T-helper 1 cell treated with Interleukin-12 subunit alpha and Interleukin-12 subunit beta and Interleukin-4 antibody, amounts not matched to agents 30 ng/mL and 1 ng/mL, for 36 hours (primary cell): Measurements from ENCODE around the gene LIX1. TPM values are rescaled to one million over a fixed set of nuclear protein-coding genes. Genes with fewer than 3 reads are reported as not detected.

ENCODE experiments used
- intact Hi-C: fragments of 100-400 bp; cut with micrococcal nuclease; formaldehyde crosslinking; loops from one replicate; pipeline ENCODE4 v1.15.1; 2024
- total RNA-seq: library from RNA; stranded (reverse); gene quantifications from 2 replicates; pipeline ENCODE4 v1.2.3, GENCODE V29; 2022

LIX1 gene
- total RNA-seq, 1 donor from 2014 or later = not detected

DNA sequence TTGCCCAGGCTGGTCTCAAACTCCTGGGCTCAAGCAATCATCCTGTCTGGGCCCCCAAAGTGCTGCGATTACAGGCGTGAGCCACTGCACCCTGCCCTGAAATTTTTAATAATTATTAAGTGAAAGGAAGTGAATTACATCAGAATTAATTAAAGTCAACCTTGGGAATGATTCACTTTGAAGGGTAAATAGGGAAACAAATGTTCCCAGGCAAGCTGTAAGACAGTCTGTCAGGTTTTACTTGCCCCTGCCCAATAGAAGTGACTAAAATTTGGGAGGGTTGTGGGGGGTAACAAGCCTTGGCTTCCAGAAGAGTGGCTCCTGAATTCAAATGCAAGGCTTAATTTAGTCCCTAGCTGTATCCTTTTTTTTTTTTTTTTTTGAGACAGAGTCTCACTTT, 1.3 kb upstream of the LIX1 start:
- intact Hi-C loops = loop anchor here (5.0 kb wide), 2 partner anchors 121 to 531 kb away; no protein-coding TSS in a partner anchor

DNA sequence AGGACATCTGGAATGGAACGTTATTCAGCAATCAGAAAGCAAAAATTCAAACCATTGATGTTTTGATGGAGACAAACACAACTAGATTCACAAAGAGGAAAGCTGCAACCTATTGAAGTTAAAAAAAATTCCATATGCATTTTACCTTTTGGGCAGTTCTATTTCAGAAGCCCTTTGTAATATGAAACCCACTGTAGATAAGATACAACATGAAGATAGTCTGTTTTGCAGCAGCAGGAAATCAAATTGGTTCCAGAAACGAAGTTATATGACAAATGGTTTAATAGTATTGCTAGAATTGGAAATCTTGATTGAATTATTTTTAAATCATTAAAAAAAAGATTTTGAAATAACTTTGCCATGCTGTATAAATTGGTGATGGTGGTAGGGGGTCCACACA, 872 bp downstream of the LIX1 start:
- intact Hi-C loops = loop anchor here (5.0 kb wide), 2 partner anchors 119 to 529 kb away; no protein-coding TSS in a partner anchor

DNA sequence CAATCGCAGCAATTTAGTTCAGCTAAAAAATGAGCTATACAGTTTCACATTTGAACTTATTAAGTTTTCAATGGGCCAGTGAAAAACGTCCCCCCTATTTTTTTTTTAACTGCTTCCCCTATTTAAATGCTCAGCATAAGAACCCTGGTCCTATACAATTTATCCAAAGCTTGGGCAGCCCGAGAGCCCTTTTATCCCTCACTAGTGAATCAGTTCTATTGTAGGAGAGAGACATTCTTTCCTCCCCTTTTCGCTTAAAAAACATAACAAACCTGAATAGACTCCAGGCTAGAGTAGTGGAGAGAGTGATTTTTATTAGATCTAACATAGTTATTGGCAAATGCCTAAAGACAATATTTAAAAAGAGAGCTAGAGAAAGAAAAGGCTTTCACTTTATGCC, 1.4 kb downstream of the LIX1 start:
- intact Hi-C loops = loop anchor here (5.0 kb wide), 2 partner anchors 119 to 529 kb away; no protein-coding TSS in a partner anchor

DNA sequence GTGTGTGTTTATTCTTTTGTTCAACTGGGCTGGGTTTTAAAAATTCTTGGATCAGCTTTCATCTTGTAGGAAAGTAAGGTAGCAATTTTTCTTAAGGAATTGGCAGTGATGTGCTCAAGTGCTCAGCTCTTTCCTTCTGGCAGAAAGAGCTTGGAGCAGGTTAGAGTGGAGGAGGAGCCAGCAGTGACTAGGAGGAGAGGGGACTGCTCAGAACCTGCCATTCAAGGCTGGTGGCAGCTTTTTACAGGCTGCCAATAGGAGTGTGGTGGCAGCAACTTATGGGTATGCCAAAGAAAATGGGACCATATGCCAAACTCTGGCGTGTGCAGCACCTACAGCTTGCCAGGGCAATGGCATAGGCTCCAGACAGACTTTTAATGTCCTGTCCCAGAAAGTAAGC, 2.2 kb downstream of the LIX1 start:
- intact Hi-C loops = loop anchor here (5.0 kb wide), 2 partner anchors 118 to 528 kb away; no protein-coding TSS in a partner anchor

DNA sequence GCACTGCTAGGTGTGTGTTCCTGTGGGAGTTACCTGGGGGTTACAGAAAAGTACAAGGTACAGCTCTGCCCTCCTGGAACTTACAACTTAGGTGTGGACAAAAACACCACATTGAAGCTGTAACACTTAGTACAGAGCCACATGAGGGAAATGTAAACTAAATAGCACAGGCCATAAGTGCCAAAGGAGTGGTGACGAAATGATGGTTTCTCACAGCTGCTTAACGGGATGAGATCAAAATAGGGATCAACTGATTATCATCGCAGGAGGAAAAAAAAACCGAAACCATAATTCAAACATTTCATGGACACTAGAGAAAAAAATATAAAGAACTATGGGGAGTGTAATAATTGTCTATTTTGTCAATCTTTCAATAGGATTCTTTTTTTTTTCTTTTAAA, 5.9 kb downstream of the LIX1 start:
- intact Hi-C loops = loop anchor here (1.0 to 2.0 kb wide), 2 partner anchors 20 to 42 kb away; no protein-coding TSS in a partner anchor

DNA sequence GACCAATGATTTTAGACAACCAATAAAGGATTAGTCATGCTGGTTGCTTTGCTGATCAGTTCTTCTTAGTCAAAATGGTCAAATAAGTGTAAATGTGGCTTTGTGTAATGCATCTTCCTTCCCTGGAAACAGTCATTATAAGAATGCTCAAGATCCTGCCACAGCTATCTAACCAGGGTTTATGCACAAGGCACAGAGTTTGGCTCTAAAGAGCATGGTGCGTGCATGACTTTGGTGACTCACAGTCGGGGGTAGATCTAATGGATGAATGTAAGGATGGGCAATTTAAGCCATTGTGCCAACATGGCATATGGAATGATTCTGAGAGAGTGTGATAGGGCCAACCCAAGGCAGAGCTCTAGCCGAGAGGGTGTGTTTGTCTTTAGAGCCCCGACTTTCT, 6.5 kb downstream of the LIX1 start:
- intact Hi-C loops = loop anchor here (1.0 to 2.0 kb wide), 2 partner anchors 20 to 41 kb away; no protein-coding TSS in a partner anchor

DNA sequence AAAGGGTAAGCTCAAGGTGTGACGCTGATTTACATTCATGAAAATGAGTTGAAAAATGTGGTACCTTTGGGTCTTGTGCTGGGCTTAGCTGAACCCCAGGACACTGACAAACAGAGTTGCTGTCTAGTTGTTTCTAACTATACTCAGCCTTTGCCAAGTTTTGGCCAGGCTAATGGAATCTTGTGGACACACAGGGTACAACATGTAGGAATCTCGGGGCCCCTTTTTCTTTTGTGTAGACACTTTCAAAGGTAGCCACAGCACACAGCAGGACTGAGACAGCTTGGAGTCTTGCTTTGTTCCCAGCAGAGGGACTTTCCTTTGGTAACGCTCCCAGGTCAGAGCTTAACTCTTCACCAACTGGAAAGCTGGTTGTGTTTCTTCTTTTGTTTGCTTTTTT, 7.8 kb downstream of the LIX1 start:
- intact Hi-C loops = no loop called here

DNA sequence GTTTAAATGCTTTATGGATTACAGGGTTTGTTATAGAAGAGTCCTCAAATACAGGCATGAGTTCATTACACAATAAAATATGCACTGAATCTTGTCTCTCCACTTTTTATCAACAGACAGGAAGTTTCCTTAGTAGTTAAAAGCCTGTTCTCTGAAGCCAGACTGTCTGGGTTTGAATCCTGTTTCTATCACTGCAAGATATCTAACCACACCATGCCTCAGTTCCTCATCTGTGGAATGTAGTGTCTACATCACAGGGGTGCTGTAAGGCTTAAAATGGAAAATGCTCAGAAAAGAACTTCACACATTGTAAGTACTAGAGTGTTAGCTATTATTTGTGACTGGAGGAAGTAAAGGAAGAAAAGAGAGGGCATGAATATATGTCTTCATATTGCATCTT, 9.3 kb downstream of the LIX1 start:
- intact Hi-C loops = no loop called here

DNA sequence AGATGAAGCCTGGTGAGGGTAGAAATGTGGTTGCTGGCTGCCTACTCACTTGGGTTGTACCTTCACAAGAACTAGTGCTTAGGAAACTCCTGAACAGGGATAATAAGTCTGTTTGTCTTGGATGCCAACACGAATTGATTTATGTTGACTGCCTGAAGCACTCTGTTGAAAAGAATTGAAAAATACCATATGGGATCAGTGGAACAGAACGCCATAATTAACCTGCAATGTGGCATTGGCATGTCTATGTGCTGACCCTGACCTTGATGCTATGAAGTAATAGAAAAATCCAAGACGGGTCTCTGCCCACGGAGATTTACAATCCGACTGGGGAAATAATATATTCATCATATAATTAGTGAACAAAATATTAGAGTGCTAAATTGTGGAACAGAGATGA, 10.5 kb downstream of the LIX1 start:
- intact Hi-C loops = no loop called here

DNA sequence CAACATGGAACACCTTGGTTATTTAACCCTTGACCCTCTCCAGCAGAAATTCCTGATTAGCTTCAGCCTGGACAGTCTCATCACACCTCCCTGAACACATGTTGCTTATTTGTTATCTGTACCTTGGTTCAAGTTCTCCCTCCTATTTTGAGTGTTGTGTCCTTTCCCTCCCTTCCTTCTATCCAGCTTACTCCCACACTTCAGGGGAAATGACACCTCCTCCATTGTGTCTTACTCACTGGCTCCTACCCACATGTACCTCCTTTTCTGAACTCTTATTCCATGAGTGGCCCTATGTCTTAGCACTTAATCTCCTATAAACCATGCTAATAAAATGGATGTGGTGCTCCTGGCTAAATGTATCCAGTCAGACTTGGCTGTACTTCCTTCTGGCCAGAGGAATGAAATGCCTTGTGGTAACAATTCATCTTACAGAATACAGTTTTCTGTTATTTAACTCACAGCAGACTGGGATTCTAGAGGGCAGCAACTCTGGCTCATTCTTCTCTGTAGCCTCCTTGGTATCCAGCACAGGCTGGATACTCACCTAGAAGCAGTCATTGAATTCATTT, 11.2 kb downstream of the LIX1 start:
- intact Hi-C loops = no loop called here

DNA sequence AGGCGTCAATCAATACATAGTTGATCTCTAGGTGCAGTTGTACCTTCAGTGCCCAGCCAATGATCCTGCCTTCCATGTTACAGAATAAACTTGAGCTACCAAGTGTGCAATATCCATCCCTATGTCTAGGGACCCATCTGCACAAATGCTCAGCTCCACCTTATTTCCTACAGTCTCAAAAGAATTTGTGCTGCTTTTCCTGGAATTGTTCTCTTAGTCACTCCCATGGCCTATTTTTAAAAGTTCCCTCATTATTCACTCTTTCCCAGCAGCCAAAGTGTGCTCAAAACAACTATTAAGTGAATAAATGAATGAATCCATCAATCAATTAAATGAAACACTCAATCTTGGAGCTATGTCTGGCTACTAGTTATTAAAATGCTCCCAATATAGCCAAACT, 14.7 kb downstream of the LIX1 start:
- intact Hi-C loops = no loop called here

DNA sequence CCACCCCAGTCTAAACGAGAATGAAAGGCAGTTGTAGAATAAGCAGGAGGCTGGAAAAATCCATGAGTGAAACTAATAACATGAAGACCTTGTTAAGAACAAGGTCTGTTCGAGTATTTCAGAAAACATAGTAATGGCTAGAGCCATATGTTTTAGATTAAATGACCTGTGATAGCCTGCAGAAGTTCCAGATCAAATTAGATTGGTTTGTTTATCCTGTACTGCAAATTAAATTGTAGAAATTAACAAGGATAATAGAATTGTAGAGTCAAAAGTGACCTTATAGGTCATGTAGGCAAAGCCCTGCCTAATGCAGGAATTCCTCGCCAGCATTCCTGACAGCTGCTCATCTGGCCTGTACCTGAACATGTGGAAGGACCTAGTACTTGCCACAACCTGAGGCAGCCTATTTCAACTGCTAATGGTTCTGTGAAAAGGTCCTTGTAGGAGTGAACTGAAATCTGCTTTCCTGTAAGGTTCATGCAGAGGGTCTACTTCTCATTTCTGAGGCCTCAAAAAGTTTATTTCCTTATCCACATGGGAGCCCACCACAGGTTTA, 17.2 kb downstream of the LIX1 start:
- intact Hi-C loops = no loop called here

DNA sequence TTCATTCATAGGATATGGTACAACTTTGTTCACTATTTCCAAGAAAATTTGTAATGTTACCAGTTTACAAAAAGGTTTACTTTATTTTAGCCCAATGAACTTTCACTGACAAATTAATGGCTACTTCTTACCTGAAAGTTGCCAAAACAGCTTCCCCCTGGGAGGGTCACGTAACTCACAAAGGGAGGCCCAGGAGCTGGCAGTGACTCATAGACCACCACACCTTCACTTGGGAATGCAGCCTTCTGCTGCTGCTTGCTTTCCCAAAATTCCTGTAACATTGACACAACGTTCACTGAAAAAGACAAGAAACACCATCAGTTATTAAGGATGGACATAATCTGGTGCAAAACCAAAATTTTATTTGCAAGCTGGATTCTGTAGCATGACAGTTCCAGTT, 18.1 kb downstream of the LIX1 start:
- intact Hi-C loops = no loop called here

DNA sequence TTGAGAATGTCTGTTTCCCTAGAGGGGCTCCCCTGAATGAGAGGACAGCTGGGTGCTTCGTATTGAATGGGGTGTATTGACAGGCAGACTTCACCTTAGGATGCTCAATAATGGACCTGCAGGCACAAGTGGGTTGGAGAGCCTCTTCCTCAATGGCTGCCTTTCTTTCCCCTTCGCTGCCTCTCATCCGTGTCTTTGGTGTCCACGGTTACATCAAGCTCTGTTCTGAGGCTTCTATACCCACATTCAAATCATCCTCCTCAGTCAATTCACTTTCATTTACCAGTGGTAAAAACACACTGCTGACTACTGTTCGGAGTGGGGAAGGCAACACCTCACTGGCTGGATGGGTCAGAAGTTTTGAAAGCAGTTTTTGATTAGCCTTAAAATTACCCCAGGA, 20.6 kb downstream of the LIX1 start:
- intact Hi-C loops = no loop called here

DNA sequence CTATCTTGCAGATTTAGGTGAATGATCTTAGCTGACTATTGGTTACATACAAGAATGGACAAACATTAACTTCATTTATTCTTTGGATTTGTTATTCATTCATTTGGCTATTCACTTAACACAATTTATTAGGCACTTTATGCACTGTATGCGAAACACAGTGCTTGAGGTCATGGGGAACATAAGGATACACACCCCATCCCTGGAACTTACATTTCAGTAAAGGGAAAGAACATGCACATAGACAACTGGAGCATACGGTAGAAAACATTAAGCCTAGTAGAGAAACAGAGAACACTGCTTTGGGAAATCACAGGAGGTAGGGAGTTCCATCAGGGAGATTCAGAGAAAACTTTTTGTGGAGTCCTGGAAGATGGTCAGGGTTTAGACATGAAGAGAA, 22.2 kb downstream of the LIX1 start:
- intact Hi-C loops = no loop called here

DNA sequence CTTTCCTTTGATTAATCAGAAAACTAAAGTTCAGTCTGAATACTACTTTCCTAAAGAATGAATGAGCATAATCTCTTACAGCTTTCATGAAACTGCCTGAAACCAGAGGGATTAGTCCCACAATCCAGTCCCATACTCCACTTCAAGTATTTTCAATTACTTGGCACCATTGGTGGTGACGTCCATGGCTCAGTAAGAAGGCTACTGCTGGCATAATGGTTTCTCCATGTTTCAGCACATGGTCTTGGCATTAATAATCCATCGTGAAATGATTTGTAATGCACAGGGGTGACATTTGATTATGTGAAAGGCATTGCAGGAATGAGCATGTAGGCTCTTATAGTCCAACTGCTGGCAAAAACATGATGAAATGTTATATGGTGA, 23.4 kb downstream of the LIX1 start:
- intact Hi-C loops = no loop called here

DNA sequence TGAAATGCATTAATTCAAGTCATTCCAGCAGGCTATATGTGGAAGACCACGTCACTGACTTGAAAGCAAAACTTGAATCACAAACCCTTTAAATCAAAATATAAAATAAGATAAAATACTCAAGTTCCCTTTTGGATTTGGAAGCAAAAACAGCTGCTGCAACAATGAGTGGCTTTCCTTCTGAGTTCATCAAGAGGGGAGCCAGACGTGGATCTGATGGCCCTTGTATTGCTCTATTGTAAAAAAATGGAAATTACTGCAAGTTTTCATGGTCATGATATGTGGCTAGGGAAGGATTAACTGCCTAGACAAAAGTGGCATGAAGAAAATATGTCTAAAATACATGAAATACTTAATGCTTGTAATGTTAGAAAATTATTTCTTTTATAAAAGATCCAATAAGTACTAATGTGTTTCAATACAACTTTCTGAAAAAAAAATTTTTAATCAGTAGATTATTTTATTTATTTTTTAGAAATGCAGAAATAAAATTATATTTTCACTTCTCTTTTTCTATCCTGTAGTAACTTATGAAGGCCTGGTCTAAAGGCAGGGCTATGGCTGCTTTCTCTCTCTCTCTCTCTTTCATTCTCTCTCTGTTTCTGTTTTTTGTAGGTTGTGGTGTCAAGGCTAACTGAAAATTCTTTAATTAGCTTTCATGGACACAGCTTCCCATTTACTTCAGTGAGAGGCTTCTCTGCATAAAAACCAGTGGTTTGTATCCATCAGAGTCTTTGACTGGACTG, 24.0 kb downstream of the LIX1 start:
- intact Hi-C loops = no loop called here

DNA sequence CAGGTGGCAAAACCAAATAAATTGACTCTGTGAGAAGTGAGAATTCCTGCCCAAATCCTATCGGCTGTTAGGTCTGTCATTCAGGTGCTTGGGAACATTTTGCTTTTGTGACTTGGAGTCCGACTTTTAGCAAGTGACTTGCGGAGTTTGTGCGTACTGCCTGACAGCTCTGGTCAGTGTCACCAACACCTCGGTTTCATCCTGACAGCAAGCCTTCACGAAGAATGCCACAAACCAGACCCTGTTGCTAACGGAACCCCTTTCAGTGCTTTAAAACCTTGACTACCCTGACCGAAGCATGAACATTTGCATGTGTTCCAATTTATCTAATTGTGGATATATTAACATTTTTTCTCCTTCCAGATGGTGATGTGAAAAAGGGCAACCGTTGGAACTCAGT, 26.5 kb downstream of the LIX1 start:
- intact Hi-C loops = no loop called here

DNA sequence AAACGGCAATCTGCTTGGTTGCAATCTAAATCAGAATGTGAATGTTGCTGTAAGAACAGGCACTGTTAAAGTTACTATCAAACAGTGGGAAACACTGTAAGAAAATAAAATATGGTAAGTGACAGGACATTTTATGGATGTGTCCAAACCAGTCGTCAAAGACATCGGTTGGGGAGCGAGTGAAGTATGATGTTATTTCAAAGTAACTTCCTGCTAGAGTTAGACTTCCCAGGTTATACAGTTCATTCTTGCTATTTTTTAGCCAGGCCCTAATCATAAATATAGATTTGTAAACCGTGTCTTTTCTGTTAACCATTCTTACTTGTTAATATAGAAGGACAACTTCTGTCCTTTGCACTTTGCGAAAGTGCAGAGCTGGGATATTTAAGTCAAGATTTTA, 30.2 kb downstream of the LIX1 start:
- intact Hi-C loops = no loop called here

DNA sequence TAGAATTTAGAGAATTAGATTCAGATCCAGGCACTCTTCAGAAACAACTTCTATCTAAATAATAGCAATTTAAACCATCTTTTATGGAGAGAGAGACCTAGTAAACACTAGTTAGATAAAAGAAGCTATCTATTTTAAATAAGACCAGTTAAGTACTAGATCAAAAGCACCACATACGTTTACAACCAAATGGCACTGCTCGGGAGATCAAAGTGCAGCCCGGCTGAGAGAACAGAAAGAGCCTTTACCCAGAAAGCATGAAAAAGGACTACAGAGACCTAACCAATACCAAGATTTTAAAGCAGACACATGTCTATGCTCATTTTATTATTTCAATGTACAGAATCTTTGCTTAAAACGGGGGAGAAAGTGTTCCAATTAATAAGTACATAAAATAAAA, 30.8 kb downstream of the LIX1 start:
- intact Hi-C loops = no loop called here

DNA sequence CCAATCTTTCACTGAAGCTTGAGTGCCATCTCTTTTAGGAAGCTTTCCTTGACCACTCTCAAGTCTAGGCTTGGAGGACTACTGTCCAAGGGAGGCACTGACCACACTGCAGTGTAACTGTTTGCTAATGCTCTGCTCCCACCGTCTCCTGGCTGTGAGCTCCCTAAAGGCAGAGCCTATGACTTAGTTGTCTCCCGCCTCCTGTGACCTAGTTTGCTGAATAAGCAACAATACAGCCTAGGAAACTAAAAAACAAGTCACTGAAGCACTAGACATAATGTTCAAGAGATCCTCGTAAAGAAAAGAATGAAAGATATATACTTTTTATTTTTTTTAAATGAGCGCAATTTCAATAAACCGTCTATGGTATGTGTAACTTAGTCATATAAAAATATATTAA, 31.4 kb downstream of the LIX1 start:
- intact Hi-C loops = no loop called here

DNA sequence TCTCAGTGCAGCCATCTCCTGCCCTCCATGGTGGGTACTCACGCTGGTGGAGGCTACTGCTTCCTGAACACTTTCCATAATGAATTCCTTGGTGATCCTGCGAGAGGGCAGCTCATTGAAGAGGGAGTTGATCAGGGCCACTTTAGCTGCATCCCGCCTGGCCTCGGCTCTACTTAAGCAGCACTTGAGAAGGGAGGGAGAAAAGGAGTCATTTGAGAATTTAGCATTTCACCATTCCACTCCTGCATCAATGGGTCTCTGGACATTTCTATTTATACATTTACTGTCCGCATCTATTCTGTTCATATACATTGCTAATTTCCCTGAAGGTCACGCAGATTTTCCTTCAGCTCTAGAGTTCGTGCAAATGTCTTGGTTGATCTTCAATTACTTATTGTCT, 35.1 kb downstream of the LIX1 start:
- intact Hi-C loops = no loop called here

DNA sequence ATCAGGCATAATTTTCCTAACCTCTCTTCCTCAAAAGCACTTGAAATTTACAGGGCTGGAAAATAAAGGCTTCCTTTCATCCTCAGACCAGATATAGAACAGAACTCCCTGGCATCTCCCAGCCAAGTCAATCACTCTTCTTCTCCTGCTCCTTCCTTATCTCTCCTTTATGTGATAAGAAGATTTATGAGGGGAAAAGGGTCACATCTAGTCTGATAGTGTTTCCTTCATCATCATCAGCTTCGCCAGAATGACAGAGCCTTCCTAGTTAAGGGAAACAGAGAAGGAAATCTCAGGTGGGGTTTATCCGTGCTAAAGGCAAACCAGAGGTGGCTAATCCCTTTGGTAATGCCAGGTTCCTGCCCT, 36.2 kb downstream of the LIX1 start:
- intact Hi-C loops = no loop called here
